ENCODE results near the gene ISLR2.

Gene ISLR2

DNA sequence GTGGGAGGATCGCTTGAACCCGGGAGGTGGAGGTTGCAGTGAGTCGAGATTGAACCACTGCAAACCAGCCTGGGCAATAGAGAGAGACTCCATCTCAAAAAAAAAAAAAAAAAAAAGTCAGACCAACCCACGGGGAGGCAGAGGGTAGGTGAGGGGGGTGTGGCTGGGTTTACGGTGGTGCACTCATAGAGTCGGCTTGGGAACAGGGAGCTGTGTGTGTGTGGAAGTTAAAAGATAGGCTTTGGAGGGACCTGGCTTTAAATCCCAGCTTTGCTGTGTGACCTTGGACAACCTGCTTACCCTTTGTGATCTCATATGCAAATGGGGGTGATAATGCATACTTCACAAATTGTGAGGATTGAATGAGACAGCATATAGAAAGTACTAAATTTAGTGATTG lies 10.0 kb upstream of the ISLR2 start:
- DNase-seq (ENCODE audit: low read depth, low spot score), result no peak
- ChIA-PET CTCF (interaction anchor here (1.0 to 7.6 kb wide), 5 partner anchors 14 to 201 kb away, joined by 3 to 59 read pairs (median 23); no protein-coding TSS in a partner anchor), POLR2A (no interaction called here)
- TF ChIP-seq, protein P1, sequence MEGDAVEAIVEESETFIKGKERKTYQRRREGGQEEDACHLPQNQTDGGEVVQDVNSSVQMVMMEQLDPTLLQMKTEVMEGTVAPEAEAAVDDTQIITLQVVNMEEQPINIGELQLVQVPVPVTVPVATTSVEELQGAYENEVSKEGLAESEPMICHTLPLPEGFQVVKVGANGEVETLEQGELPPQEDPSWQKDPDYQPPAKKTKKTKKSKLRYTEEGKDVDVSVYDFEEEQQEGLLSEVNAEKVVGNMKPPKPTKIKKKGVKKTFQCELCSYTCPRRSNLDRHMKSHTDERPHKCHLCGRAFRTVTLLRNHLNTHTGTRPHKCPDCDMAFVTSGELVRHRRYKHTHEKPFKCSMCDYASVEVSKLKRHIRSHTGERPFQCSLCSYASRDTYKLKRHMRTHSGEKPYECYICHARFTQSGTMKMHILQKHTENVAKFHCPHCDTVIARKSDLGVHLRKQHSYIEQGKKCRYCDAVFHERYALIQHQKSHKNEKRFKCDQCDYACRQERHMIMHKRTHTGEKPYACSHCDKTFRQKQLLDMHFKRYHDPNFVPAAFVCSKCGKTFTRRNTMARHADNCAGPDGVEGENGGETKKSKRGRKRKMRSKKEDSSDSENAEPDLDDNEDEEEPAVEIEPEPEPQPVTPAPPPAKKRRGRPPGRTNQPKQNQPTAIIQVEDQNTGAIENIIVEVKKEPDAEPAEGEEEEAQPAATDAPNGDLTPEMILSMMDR (IDR thresholded peaks at IDR 0.05; ENCODE audit: insufficient read depth, low read length, missing control alignments), result no peak
- H3K4me3 ChIP-seq (ENCODE audit: low read depth, low read length), result no peak overlapping the region

DNA sequence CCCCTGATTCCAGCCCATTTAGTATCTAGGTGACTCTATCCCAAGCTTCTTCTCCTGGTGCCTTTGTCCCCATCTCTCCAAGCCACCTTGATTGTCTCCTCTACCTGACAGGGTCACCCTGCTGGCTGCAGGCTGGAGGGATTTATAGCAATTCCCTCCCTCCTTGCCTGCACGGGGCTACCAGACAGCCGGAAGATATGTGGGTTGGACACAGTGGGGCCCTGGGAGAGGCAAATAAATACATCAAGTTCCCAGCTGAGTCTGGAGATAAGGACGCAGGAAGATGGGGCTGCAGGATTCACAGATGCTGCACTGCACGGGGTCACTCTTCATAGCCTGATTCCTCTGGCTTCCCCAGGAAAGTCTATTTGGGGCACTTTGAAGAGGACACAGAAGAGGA lies 9.3 kb upstream of the ISLR2 start:
- TF ChIP-seq, protein P1 (IDR thresholded peaks at IDR 0.05; ENCODE audit: insufficient read depth, low read length, missing control alignments), result no peak
- H3K4me3 ChIP-seq (ENCODE audit: low read depth, low read length), result no peak overlapping the region
- POLR2A ChIA-PET, result no interaction called here
- CTCF ChIA-PET, result interaction anchor here (2.2 to 7.6 kb wide), 4 partner anchors 149 to 200 kb away, joined by 8 to 59 read pairs (median 31); no protein-coding TSS in a partner anchor
- no peak for DNase-seq (ENCODE audit: low read depth, low spot score)

DNA sequence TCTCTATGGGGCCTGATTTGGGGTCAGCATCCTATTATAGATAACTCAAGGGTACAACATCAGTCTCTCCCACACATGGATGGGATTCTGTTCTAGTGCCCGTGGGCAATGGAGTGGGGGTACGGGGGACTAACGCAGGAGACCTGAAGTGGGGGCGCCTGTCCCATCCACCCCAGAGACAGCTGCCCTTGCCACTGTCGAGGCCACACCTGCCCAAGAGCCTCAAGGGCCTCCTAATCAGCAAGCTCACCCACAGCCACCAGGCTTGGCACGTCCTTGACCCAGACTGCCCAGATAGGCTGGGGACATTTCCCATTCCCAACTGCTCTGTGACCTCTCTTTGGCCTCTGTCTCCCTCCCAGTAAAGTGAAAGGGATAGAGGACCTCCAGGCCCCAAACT lies 8.5 kb upstream of the ISLR2 start:
- POLR2A ChIA-PET, result no interaction called here
- TF ChIP-seq, protein P1 (IDR thresholded peaks at IDR 0.05; ENCODE audit: insufficient read depth, low read length, missing control alignments), result no peak
- CTCF ChIA-PET, result interaction anchor here (2.2 to 7.6 kb wide), 4 partner anchors 150 to 200 kb away, joined by 8 to 59 read pairs (median 31); no protein-coding TSS in a partner anchor
- no peak for DNase-seq (ENCODE audit: low read depth, low spot score)
- no peak overlapping the region for H3K4me3 ChIP-seq (ENCODE audit: low read depth, low read length)

DNA sequence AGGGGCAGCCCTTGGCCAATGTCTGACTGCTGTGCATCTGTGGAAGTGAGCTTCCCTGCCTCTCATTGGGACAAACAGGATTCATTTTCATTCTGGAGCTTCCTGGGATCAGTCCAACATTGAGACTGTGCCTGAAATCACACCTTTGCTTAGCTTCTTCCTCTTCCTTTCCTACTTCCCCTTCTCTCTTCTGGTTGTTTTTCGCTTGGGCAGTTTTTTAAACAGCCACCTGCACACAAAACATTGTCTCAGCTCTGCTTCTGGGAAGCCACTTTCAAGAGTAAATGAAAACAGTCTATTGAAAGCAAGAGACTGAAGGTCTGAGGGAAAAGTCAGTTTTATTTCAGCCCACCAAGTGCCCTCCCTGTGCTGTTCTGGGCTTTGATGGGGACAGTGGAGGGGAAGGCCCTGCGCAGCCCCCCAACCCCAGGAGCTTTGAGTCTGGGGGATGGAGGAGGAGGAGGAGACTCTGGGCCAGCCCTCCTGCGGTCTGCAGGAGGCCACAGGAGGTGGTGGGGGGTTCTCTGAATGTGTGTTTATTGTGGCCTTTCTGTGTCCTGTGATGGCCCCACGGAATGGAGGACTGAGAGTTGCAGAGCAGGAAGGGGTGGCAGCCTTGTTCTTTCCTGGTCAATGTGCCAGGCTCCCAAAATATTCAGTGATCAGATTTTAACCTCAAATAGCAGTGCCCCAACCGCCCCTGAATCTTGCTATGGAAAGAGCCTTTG lies 7.8 kb upstream of the ISLR2 start:
- CTCF ChIA-PET, result interaction anchor here (1.2 to 7.6 kb wide), 5 partner anchors 69 to 199 kb away, joined by 3 to 59 read pairs (median 23); no protein-coding TSS in a partner anchor
- POLR2A ChIA-PET, result no interaction called here
- no peak for DNase-seq (ENCODE audit: low read depth, low spot score)
- H3K4me3 ChIP-seq (ENCODE audit: low read depth, low read length), result no peak overlapping the region
- TF ChIP-seq, protein P1 (IDR thresholded peaks at IDR 0.05; ENCODE audit: insufficient read depth, low read length, missing control alignments), result no peak

DNA sequence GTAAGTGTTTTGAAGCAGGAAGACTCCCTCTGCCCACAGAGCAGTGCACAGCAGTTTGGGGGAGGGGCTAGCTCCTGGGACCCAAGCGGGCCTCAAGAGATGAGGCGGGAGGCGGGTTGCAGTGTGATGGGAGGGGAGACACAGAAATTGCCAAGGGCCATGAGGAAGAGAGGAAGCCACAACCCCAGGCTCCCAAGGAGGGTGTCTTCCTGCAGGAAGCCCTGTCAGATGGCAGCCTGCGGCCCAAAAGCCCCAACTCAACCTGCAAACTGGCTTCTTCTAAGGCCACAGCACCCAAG lies 7.3 kb upstream of the ISLR2 start:
- TF ChIP-seq, protein P1 (IDR thresholded peaks at IDR 0.05; ENCODE audit: insufficient read depth, low read length, missing control alignments), result no peak
- ChIA-PET POLR2A (no interaction called here), CTCF (interaction anchor here (1.2 to 7.6 kb wide), 5 partner anchors 70 to 198 kb away, joined by 3 to 59 read pairs (median 23); no protein-coding TSS in a partner anchor)
- H3K4me3 ChIP-seq (ENCODE audit: low read depth, low read length), result no peak overlapping the region
- no peak for DNase-seq (ENCODE audit: low read depth, low spot score)

DNA sequence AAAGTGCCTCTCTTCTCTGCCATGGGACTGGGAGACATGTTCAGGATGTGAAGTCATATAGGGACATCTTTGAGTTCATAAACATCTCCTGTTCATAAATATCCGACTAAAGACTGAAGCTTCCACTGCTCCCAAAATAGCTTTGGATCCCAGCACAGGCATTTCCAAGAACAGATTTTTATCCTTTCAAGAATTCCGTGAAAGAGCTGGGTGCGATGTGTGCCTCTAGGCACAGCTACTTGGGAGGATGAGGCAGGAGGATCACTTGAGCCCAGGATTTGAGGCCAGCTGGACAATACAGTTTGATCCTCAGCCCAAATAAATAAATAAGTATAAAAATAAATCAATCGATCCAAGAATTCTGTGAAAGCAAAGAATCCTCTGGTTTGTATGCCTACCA lies 6.7 kb upstream of the ISLR2 start:
- ChIA-PET POLR2A (no interaction called here), CTCF (interaction anchor here (1.2 to 7.6 kb wide), 5 partner anchors 70 to 198 kb away, joined by 3 to 59 read pairs (median 23); no protein-coding TSS in a partner anchor)
- no peak overlapping the region for H3K4me3 ChIP-seq (ENCODE audit: low read depth, low read length)
- TF ChIP-seq, protein P1 (IDR thresholded peaks at IDR 0.05; ENCODE audit: insufficient read depth, low read length, missing control alignments), result no peak
- DNase-seq (ENCODE audit: low read depth, low spot score), result no peak

Data from AG04449 (cell line).